ENCODE measurements around the gene ZIC2.
A peak's percentile ranks its signal among the peaks of the same experiment; 100 is the strongest.

The ZIC2 gene

DNA sequence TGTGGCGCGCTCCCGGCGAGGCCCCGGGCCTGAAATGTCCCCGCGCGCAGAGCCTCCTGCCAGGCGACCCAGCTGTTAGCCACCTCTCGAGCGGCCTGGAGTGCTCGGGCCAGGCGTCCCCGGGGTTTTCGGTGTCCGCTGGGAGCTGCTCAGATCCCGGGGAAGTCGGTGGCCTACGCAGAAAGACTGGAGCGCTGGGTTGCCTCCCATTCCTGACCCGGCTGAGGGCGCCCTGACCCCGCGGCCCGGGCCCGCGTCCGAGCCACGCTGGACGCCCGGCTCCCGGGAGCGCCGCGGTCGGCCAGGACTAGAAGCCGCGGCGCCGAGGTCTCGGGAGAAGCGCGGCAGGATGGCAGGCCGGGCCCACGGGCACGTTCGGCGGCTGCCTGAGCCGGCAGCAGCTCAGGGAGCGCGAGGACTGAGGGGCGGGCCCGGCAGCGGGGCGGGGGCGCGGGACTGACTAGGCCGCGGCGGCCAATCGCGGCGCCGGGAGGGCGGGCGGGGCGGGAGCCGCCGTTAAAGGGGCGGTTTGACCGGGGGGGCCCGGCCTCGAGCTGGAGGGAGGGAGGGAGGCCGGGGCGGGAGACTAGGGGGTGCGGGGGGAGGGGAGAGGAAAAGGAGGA, 1.3 kb upstream of the ZIC2 start:
- peak; percentile 60 for DNase-seq (ENCODE audit: low read depth)
- TF ChIP-seq, protein P1, sequence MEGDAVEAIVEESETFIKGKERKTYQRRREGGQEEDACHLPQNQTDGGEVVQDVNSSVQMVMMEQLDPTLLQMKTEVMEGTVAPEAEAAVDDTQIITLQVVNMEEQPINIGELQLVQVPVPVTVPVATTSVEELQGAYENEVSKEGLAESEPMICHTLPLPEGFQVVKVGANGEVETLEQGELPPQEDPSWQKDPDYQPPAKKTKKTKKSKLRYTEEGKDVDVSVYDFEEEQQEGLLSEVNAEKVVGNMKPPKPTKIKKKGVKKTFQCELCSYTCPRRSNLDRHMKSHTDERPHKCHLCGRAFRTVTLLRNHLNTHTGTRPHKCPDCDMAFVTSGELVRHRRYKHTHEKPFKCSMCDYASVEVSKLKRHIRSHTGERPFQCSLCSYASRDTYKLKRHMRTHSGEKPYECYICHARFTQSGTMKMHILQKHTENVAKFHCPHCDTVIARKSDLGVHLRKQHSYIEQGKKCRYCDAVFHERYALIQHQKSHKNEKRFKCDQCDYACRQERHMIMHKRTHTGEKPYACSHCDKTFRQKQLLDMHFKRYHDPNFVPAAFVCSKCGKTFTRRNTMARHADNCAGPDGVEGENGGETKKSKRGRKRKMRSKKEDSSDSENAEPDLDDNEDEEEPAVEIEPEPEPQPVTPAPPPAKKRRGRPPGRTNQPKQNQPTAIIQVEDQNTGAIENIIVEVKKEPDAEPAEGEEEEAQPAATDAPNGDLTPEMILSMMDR (conservative IDR thresholded peaks at IDR 0.05; ENCODE audit: low read length): no peak
- peak overlapping the region; percentile 46 for H3K4me3 ChIP-seq (ENCODE audit: low read length)

- H3K4me3 ChIP-seq (ENCODE audit: low read length): peak overlapping the region; percentile 46
- DNase-seq (ENCODE audit: low read depth): no peak
- TF ChIP-seq, protein P1 (conservative IDR thresholded peaks at IDR 0.05; ENCODE audit: low read length): no peak
Observed at GRCh38 chr13:99980824-99981734, 505 bp upstream of the ZIC2 start.

DNA sequence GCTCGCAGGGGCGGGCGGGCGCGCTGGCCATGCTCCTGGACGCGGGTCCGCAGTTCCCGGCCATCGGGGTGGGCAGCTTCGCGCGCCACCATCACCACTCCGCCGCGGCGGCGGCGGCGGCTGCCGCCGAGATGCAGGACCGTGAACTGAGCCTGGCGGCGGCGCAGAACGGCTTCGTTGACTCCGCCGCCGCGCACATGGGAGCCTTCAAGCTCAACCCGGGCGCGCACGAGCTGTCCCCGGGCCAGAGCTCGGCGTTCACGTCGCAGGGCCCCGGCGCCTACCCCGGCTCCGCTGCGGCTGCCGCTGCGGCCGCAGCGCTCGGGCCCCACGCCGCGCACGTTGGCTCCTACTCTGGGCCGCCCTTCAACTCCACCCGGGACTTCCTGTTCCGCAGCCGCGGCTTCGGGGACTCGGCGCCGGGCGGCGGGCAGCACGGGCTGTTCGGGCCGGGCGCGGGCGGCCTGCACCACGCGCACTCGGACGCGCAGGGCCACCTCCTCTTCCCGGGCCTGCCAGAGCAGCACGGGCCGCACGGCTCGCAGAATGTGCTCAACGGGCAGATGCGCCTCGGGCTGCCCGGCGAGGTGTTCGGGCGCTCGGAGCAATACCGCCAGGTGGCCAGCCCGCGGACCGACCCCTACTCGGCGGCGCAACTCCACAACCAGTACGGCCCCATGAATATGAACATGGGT, 599 bp downstream of the ZIC2 start:
- H3K4me3 ChIP-seq (ENCODE audit: low read length): no peak overlapping the region
- TF ChIP-seq, protein P1 (conservative IDR thresholded peaks at IDR 0.05; ENCODE audit: low read length): no peak
- DNase-seq (ENCODE audit: low read depth): no peak

- no peak for DNase-seq (ENCODE audit: low read depth)
- TF ChIP-seq, protein P1 (conservative IDR thresholded peaks at IDR 0.05; ENCODE audit: low read length): no peak
- no peak overlapping the region for H3K4me3 ChIP-seq (ENCODE audit: low read length)
Observed at GRCh38 chr13:99982731-99983498, 1.3 kb downstream of the ZIC2 start.

GRCh38 chr13:99983499-99984401, 2.2 kb downstream of the ZIC2 start:
- DNase-seq (ENCODE audit: low read depth): no peak
- TF ChIP-seq, protein P1 (conservative IDR thresholded peaks at IDR 0.05; ENCODE audit: low read length): no peak
- H3K4me3 ChIP-seq (ENCODE audit: low read length): no peak overlapping the region

Data from AG10803 (cell line).